22Rv1 (cell line): ENCODE results near the gene ATP2B2.

Experiments used
- H3K27ac ChIP-seq: fragments of 450-650 bp; 2 replicates; pipeline ENCODE4 v1.5.1; 2017
- CTCF ChIP-seq: fragments of 450-650 bp; IDR thresholded peaks from 2 replicates; pipeline ENCODE4 v1.5.1; 2017; ENCODE audit warnings: mild to moderate bottlenecking
- ZFX ChIP-seq: fragments of 450-650 bp; IDR thresholded peaks from 2 replicates; pipeline ENCODE4 v1.6.1; 2017; ENCODE audit warnings: antibody characterized with exemption, borderline replicate concordance

The ATP2B2 gene

GRCh38 chr3:10311710-10312109 is 193.7 kb downstream of the ATP2B2 start:
- H3K27ac ChIP-seq, result no peak overlapping the region
- TF ChIP-seq CTCF (no peak), ZFX (no peak)

- H3K27ac ChIP-seq, result 0 out of 2 replicates have a peak overlapping the region, but pooled peaks have one; percentile 40
- TF ChIP-seq ZFX (no peak), CTCF (no peak)
These were observed 194.8 kb downstream of the ATP2B2 start for GRCh38 chr3:10310578-10310977.

- TF ChIP-seq CTCF, result no peak
- no peak for TF ChIP-seq ZFX
- H3K27ac ChIP-seq, result no peak overlapping the region
These were observed 195.7 kb downstream of the ATP2B2 start for GRCh38 chr3:10309736-10310135.

- TF ChIP-seq CTCF (no peak), ZFX (no peak)
- H3K27ac ChIP-seq, result no peak overlapping the region
These were observed 196.7 kb downstream of the ATP2B2 start for GRCh38 chr3:10308678-10309077.

- H3K27ac ChIP-seq, result no peak overlapping the region
- TF ChIP-seq CTCF (no peak), ZFX (no peak)
These were observed 199.2 kb downstream of the ATP2B2 start for GRCh38 chr3:10306156-10306555.

GRCh38 chr3:10305331-10305902 is 200.0 kb downstream of the ATP2B2 start:
- no peak for TF ChIP-seq ZFX
- TF ChIP-seq CTCF, result no peak
- no peak overlapping the region for H3K27ac ChIP-seq

GRCh38 chr3:10304905-10305304 is 200.5 kb downstream of the ATP2B2 start:
- no peak for TF ChIP-seq ZFX
- no peak for TF ChIP-seq CTCF
- H3K27ac ChIP-seq, result no peak overlapping the region
